ENCODE data around the gene IFT122.

Gene IFT122

DNA sequence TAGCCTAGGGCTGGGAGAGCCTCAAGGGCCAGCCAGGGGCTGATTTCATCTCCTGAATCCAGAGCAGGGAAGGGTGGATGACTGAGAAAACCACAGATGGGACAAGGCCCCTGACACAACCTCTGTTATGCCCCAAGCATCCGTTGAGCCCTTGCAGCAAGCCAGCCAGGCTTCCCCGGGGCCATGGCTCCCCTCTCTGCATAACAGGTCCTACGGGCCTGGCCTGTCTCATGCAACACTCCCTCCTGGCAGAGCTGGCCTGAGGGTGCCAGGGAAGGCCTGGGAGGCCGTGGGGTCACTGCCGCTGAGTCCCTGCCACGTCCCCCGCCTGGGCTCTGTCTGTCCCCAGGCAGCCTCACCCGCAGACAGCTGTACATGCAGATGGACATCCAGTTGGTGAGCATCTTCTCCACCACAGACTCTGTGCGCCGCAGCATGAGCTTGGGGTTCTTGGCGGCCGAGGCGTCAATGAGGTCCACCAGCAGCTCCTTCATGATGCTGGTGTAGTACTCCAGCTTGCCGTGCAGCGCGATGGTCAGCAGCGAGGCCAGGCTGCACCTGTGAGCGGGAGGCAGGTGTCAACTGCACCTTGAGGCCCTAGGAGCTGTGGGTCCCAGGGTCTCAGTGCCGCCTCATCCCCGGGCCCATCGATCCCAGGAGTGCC, 125.1 kb downstream of the IFT122 start:
- no peaks in the 10 kb centered on the region for H3K4me1 ChIP-seq (ENCODE audit: control insufficient read depth, low read depth, low read length)

DNA sequence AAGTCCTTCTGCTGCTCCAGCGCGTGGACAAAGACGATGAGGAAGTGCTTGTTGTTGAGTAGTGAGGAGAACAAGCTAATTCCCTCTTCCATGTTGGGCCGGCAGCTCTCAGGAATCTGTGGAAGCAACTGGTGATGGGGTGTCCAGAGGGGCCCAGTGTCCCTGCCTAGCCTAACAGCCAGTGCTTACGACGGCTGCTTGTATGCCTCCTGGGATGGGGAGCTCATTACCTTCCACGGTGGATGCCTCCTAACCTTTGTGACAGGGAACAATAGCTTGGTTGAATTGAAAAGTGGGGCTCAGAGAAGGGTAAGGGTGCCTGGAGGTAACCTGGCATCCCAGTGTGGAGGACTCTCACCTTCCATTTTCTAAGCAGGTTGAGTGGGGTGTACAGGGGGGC, 125.9 kb downstream of the IFT122 start:
- no peaks in the 10 kb centered on the region for H3K4me1 ChIP-seq (ENCODE audit: control insufficient read depth, low read depth, low read length)
- H3K36me3 ChIP-seq (ENCODE audit: control insufficient read depth, insufficient read depth, low read length) = peaks cover 18% of the 10 kb centered on the region
- no peaks in the 10 kb centered on the region for H3K79me1 ChIP-seq (ENCODE audit: low read length)
- H3K27me3 ChIP-seq (ENCODE audit: insufficient read depth, low read length, poor library complexity) = no peaks in the 10 kb centered on the region
- no peak overlapping the region for H3K4ac ChIP-seq (ENCODE audit: low read depth, low read length)
- no peak overlapping the region for H2BK5ac ChIP-seq (ENCODE audit: low read length)
- H2BK15ac ChIP-seq (replicated peaks; ENCODE audit: low read depth) = no peak overlapping the region
- no peaks in the 10 kb centered on the region for H3K79me2 ChIP-seq (ENCODE audit: control insufficient read depth, insufficient read depth, low read length)
- H3K56ac ChIP-seq (ENCODE audit: low read length) = no peak overlapping the region
- no peak overlapping the region for H3K18ac ChIP-seq (ENCODE audit: low read length)
- no peak overlapping the region for H3K23ac ChIP-seq (ENCODE audit: low read length)
- no peak overlapping the region for H3K4me3 ChIP-seq (ENCODE audit: low read length)
- no peak overlapping the region for H2BK120ac ChIP-seq (ENCODE audit: low read depth, low read length)
- no peak overlapping the region for H3K9ac ChIP-seq (ENCODE audit: low read length)
- no peak overlapping the region for H4K8ac ChIP-seq (ENCODE audit: low read depth, low read length)
- DNase-seq = no peak
- H4K5ac ChIP-seq (ENCODE audit: low read length) = no peak overlapping the region
- no peak overlapping the region for H3K27ac ChIP-seq (ENCODE audit: low read depth, low read length)
- H3K4me2 ChIP-seq (ENCODE audit: low read length) = no peak overlapping the region
- no CpG with 5 or more reads among the region's 7 CpGs for WGBS (ENCODE audit: extremely low coverage, insufficient coverage, low lambda C conversion rate)
- H2AK5ac ChIP-seq (ENCODE audit: low read length) = no peak overlapping the region

More for the DNA sequence above, 125.1 kb downstream of the IFT122 start:
- Histone ChIP-seq H2BK5ac (ENCODE audit: low read length) (no peak overlapping the region), H3K27me3 (ENCODE audit: insufficient read depth, low read length, poor library complexity) (no peaks in the 10 kb centered on the region), H3K79me1 (ENCODE audit: low read length) (no peaks in the 10 kb centered on the region), H3K36me3 (ENCODE audit: control insufficient read depth, insufficient read depth, low read length) (peaks cover 18% of the 10 kb centered on the region), H4K5ac (ENCODE audit: low read length) (no peak overlapping the region), H3K27ac (ENCODE audit: low read depth, low read length) (no peak overlapping the region), H2AK5ac (ENCODE audit: low read length) (no peak overlapping the region), H3K18ac (ENCODE audit: low read length) (no peak overlapping the region), H3K9ac (ENCODE audit: low read length) (no peak overlapping the region), H3K4ac (ENCODE audit: low read depth, low read length) (no peak overlapping the region), H3K23ac (ENCODE audit: low read length) (no peak overlapping the region), H4K8ac (ENCODE audit: low read depth, low read length) (no peak overlapping the region), H3K79me2 (ENCODE audit: control insufficient read depth, insufficient read depth, low read length) (no peaks in the 10 kb centered on the region), H2BK120ac (ENCODE audit: low read depth, low read length) (no peak overlapping the region), H2BK15ac (replicated peaks; ENCODE audit: low read depth) (no peak overlapping the region), H3K56ac (ENCODE audit: low read length) (no peak overlapping the region), H3K4me2 (ENCODE audit: low read length) (no peak overlapping the region), H3K4me3 (ENCODE audit: low read length) (no peak overlapping the region)
- WGBS (ENCODE audit: extremely low coverage, insufficient coverage, low lambda C conversion rate) = no CpG with 5 or more reads among the region's 21 CpGs
- DNase-seq = no peak

GRCh38 chr3:129567176-129567705, 127.2 kb downstream of the IFT122 start:
- Histone ChIP-seq H2AK5ac (ENCODE audit: low read length) (no peak overlapping the region), H2BK5ac (ENCODE audit: low read length) (no peak overlapping the region), H3K4me1 (ENCODE audit: control insufficient read depth, low read depth, low read length) (no peaks in the 10 kb centered on the region), H2BK15ac (replicated peaks; ENCODE audit: low read depth) (no peak overlapping the region), H3K27me3 (ENCODE audit: insufficient read depth, low read length, poor library complexity) (no peaks in the 10 kb centered on the region), H4K5ac (ENCODE audit: low read length) (no peak overlapping the region), H3K4ac (ENCODE audit: low read depth, low read length) (no peak overlapping the region), H3K36me3 (ENCODE audit: control insufficient read depth, insufficient read depth, low read length) (peaks cover 18% of the 10 kb centered on the region), H3K18ac (ENCODE audit: low read length) (no peak overlapping the region), H3K79me1 (ENCODE audit: low read length) (no peaks in the 10 kb centered on the region), H3K27ac (ENCODE audit: low read depth, low read length) (no peak overlapping the region), H3K23ac (ENCODE audit: low read length) (no peak overlapping the region), H3K9ac (ENCODE audit: low read length) (no peak overlapping the region), H3K79me2 (ENCODE audit: control insufficient read depth, insufficient read depth, low read length) (no peaks in the 10 kb centered on the region), H3K4me3 (ENCODE audit: low read length) (no peak overlapping the region), H3K56ac (ENCODE audit: low read length) (no peak overlapping the region), H3K4me2 (ENCODE audit: low read length) (no peak overlapping the region), H4K8ac (ENCODE audit: low read depth, low read length) (no peak overlapping the region), H2BK120ac (ENCODE audit: low read depth, low read length) (no peak overlapping the region)
- no peak for DNase-seq
- no CpG with 5 or more reads among the region's 18 CpGs for WGBS (ENCODE audit: extremely low coverage, insufficient coverage, low lambda C conversion rate)

DNA sequence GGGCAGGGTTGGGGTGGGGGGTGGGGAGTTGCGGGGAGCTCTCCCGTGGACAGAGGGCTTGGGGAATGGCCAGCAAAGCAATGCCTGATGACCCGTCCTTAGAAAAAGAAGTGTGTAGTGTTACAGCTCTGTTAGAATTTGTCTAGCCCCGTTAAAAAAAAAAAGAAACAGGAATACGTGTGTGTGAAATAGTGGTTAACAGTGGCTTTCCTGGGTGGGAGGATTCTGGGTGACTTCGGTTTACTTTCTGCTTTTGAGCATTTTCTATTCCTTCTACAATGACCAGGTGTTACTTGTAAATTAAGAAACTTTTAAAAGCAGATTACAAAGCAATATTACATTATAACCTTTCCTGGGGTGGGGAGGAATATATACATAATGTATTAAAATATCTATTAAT, 127.9 kb downstream of the IFT122 start:
- no peak for DNase-seq
- H3K4me2 ChIP-seq (ENCODE audit: low read length) = no peak overlapping the region
- H4K5ac ChIP-seq (ENCODE audit: low read length) = no peak overlapping the region
- H3K4me3 ChIP-seq (ENCODE audit: low read length) = no peak overlapping the region
- no peaks in the 10 kb centered on the region for H3K27me3 ChIP-seq (ENCODE audit: insufficient read depth, low read length, poor library complexity)
- no peaks in the 10 kb centered on the region for H3K4me1 ChIP-seq (ENCODE audit: control insufficient read depth, low read depth, low read length)
- peaks cover 18% of the 10 kb centered on the region for H3K36me3 ChIP-seq (ENCODE audit: control insufficient read depth, insufficient read depth, low read length)
- H4K8ac ChIP-seq (ENCODE audit: low read depth, low read length) = no peak overlapping the region
- no peak overlapping the region for H2BK5ac ChIP-seq (ENCODE audit: low read length)
- H2BK120ac ChIP-seq (ENCODE audit: low read depth, low read length) = no peak overlapping the region
- H3K27ac ChIP-seq (ENCODE audit: low read depth, low read length) = no peak overlapping the region
- H2AK5ac ChIP-seq (ENCODE audit: low read length) = no peak overlapping the region
- H3K4ac ChIP-seq (ENCODE audit: low read depth, low read length) = no peak overlapping the region
- H3K56ac ChIP-seq (ENCODE audit: low read length) = no peak overlapping the region
- no peak overlapping the region for H2BK15ac ChIP-seq (replicated peaks; ENCODE audit: low read depth)
- H3K23ac ChIP-seq (ENCODE audit: low read length) = no peak overlapping the region
- H3K9ac ChIP-seq (ENCODE audit: low read length) = no peak overlapping the region
- H3K18ac ChIP-seq (ENCODE audit: low read length) = no peak overlapping the region
- no CpG with 5 or more reads among the region's 6 CpGs for WGBS (ENCODE audit: extremely low coverage, insufficient coverage, low lambda C conversion rate)
- no peaks in the 10 kb centered on the region for H3K79me2 ChIP-seq (ENCODE audit: control insufficient read depth, insufficient read depth, low read length)
- H3K79me1 ChIP-seq (ENCODE audit: low read length) = no peaks in the 10 kb centered on the region

DNA sequence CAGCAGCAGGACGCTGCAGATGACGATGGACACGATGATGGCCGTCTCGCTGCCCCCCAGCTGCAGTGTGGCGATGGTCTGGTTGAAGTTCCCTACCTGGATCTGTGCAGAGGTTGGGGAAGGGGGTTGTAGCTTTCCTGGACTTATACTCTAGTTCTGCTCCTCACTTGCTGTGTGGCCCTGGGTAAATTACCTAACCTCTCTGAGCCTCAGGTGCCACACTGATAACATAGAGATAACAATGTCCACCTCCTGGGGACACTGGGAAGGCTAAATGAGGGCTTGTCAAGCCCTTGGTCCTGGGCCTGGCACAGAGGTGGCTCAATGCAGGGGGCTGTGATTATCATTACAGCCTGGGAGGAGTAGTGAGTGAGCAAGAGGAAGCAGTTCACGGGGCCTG, 129.8 kb downstream of the IFT122 start:
- Histone ChIP-seq H2BK15ac (replicated peaks; ENCODE audit: low read depth) (no peak overlapping the region), H2AK5ac (ENCODE audit: low read length) (no peak overlapping the region), H4K5ac (ENCODE audit: low read length) (no peak overlapping the region), H3K18ac (ENCODE audit: low read length) (no peak overlapping the region), H3K36me3 (ENCODE audit: control insufficient read depth, insufficient read depth, low read length) (peaks cover 16% of the 10 kb centered on the region), H3K56ac (ENCODE audit: low read length) (no peak overlapping the region), H3K23ac (ENCODE audit: low read length) (no peak overlapping the region), H3K4me1 (ENCODE audit: control insufficient read depth, low read depth, low read length) (no peaks in the 10 kb centered on the region), H3K4ac (ENCODE audit: low read depth, low read length) (no peak overlapping the region), H3K4me2 (ENCODE audit: low read length) (no peak overlapping the region), H2BK120ac (ENCODE audit: low read depth, low read length) (no peak overlapping the region), H3K79me1 (ENCODE audit: low read length) (no peaks in the 10 kb centered on the region), H3K79me2 (ENCODE audit: control insufficient read depth, insufficient read depth, low read length) (no peaks in the 10 kb centered on the region), H3K27ac (ENCODE audit: low read depth, low read length) (no peak overlapping the region), H3K4me3 (ENCODE audit: low read length) (no peak overlapping the region), H2BK5ac (ENCODE audit: low read length) (no peak overlapping the region), H3K27me3 (ENCODE audit: insufficient read depth, low read length, poor library complexity) (no peaks in the 10 kb centered on the region), H4K8ac (ENCODE audit: low read depth, low read length) (no peak overlapping the region), H3K9ac (ENCODE audit: low read length) (no peak overlapping the region)
- DNase-seq = no peak
- WGBS (ENCODE audit: extremely low coverage, insufficient coverage, low lambda C conversion rate) = no CpG with 5 or more reads among the region's 7 CpGs

Data from mesendoderm (in vitro differentiated cells).